ENCODE results near the gene MAGI2. TPM values are rescaled to one million over a fixed set of nuclear protein-coding genes. Genes with fewer than 3 reads are reported as not detected.

The MAGI2 gene
- total RNA-seq, 1 experiment from 2014 or later, result 14.3 TPM

- no peak overlapping the region for H2BK120ac ChIP-seq (ENCODE audit: low read depth, low read length, poor library complexity, severe bottlenecking)
- DNase-seq, result no peak
- Mint-ChIP-seq H3K36me3 (ENCODE audit: insufficient read depth in 1 of 3, low read depth in 3 of 3) (peaks cover 3 to 4% (median 3%) of the 10 kb centered on the region in 3 experiments; a peak in 3 of 7 replicates), H3K4me1 (peaks cover 2 to 3% of the 10 kb centered on the region in 2 experiments; a peak in 1 of 4 replicates), H3K27ac (peak overlapping the region in 1 of 3 experiments; percentile 82; a peak in 2 of 7 replicates), H3K27me3 (ENCODE audit: low read depth) (no peaks in the 10 kb centered on the region), H3K9me3 (no peaks in the 10 kb centered on the region), H3K4me3 (no peak overlapping the region)
- no peak for TF ChIP-seq CTCF (conservative IDR thresholded peaks at IDR 0.05)
- no peak overlapping the region for H2BK20ac ChIP-seq (ENCODE audit: low read depth, low read length, poor library complexity, severe bottlenecking)
- H2BK5ac ChIP-seq (ENCODE audit: insufficient read length, low read length), result no peak overlapping the region
- H4K8ac ChIP-seq (replicated peaks; ENCODE audit: insufficient read length, low read depth, low read length), result no peak overlapping the region
- H3K9me3 ChIP-seq (ENCODE audit: control insufficient read depth, low read depth, low read length), result no peaks in the 10 kb centered on the region
- H2AFZ ChIP-seq (ENCODE audit: low read length), result no peak overlapping the region
- H3K79me1 ChIP-seq (ENCODE audit: insufficient read depth, low read depth, low read length, poor library complexity, severe bottlenecking), result no peaks in the 10 kb centered on the region
- H3K14ac ChIP-seq (ENCODE audit: insufficient read depth, low read length), result no peak overlapping the region
- no peak overlapping the region for H2AK5ac ChIP-seq (ENCODE audit: insufficient read length, low read length)
- no peak overlapping the region for H3K27ac ChIP-seq (ENCODE audit: insufficient read length, low read depth, low read length)
- H3K27me3 ChIP-seq (ENCODE audit: insufficient read depth, low read length), result no peaks in the 10 kb centered on the region
- no peak overlapping the region for H4K91ac ChIP-seq (ENCODE audit: insufficient read length, low read depth, low read length)
- WGBS (ENCODE audit: extremely low coverage, insufficient read length, low lambda C conversion rate), result no CpG with 5 or more reads among the region's 3 CpGs
- H3K9ac ChIP-seq (ENCODE audit: extremely low read depth, insufficient read length, low read length), result no peak overlapping the region
- no peak overlapping the region for H3T11ph ChIP-seq (ENCODE audit: low read length)
- no peak overlapping the region for H3K4me2 ChIP-seq (ENCODE audit: insufficient read depth, insufficient read length, low read length)
- H4K5ac ChIP-seq (ENCODE audit: insufficient read length, low read depth, low read length), result no peak overlapping the region
- H3K4me1 ChIP-seq (ENCODE audit: insufficient read depth, low read length), result no peaks in the 10 kb centered on the region
- no peaks in the 10 kb centered on the region for H3K79me2 ChIP-seq (ENCODE audit: insufficient read depth, low read length)
- no peak overlapping the region for H3K4ac ChIP-seq (ENCODE audit: low read depth, low read length)
- no peak overlapping the region for H3K23ac ChIP-seq (ENCODE audit: insufficient read length, low read depth, low read length)
- H2BK15ac ChIP-seq (ENCODE audit: low read depth, low read length), result no peak overlapping the region
- H3K56ac ChIP-seq (ENCODE audit: insufficient read length, low read depth, low read length), result no peak overlapping the region
- no peaks in the 10 kb centered on the region for H4K20me1 ChIP-seq (ENCODE audit: control insufficient read depth, insufficient read depth, insufficient read length)
- no peak overlapping the region for H2BK12ac ChIP-seq (ENCODE audit: insufficient read length, low read depth, low read length)
- no peaks in the 10 kb centered on the region for H3K23me2 ChIP-seq (ENCODE audit: insufficient read length, low read depth, low read length, poor library complexity, severe bottlenecking)
- H3K18ac ChIP-seq (ENCODE audit: insufficient read length, low read depth, low read length), result no peak overlapping the region
Observed at GRCh38 chr7:78594156-78594555, 859.3 kb downstream of the MAGI2 start.
